Glomerular visceral epithelial cell (primary cell): ENCODE measurements around the gene ZNF281.
A peak's percentile ranks its signal among the peaks of the same experiment; 100 is the strongest.
"Not testable (repeated sequence)": the region's sequence is repeated elsewhere in the genome, so short reads cannot be mapped to it uniquely, and the experiment has no call there.

ENCODE experiments used
- DNase-seq: peaks from one replicate; pipeline ENCODE4 v3.0.0-alpha.2; 2016; ENCODE audit errors: extremely low spot score

Gene ZNF281

DNA sequence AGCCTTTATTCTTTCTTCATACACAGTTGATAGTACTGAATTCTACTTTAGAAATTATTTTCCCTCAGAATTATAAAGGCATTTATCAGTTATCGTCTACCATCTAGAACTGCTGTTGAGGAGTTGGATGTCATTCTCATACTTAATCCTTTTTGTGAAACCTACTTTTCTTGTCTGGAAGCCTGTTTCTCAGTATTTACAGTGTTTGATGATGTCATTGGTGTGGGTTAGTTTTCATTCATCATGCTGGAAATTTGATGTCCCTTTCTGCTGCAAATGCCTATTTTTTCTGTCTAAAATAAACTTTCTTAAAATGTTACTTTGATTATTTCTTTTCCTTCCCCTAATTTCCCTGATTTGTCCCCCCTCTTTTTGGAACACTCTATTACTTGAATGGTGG lies 22.8 kb upstream of the ZNF281 start:
- no peak for DNase-seq

DNA sequence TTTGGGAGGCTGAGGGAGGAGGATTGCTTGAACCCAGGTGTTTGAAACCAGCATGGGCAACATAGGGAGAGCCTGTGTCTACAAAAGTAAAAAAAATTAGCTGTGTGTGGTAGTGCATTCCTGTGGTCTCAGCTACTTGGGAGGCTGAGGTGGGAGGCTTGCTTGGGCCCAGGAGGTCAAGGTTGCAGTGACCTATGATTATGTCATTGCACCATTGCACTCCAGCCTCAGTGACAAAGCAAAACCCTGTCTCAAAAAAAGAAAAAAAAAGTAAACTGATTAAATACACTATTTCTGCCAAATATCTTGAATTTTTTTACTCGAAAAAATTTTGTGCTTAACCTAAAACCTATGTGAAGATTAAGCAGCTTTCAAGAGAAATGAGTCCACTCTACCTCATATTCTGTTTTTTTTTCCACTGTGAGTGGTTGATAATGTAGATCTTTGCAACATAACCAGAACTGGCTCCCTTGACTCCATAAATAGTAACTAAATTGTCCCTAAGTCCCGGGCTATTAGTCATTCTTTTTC lies 19.4 kb upstream of the ZNF281 start:
- peak; percentile 67 for DNase-seq

DNA sequence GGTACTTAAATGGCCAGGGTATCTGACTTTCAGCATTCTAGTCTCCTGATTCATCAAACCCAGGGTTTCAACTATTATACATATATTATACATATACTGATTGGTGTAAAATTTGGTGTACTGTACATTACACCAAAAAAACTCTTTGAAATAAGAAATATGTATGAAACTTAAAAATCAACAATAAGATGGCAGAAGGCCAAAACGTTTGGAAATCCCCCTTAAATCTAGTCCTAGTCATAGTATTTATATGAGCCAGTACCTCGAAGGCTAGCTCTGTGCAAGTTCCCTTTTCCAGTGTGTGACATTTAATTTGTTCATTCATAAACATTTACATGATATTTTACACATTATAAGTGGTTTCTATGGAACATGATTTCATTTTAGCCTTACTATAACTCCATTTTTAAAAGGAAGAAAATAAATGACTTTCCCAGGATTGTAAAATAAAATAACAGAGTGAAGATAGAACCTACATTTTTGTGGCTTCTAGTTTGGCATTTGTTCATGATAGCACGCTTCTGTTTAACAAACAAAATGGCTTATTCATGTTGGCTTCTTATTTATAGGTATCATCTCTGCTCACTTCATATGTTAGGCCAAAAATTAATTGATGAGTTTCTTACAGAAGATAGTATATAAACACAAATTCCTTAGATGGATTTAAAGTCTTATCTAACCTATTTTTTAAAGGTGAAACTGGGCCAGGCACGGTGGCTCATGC lies 18.8 kb upstream of the ZNF281 start:
- DNase-seq = peak; percentile 18

DNA sequence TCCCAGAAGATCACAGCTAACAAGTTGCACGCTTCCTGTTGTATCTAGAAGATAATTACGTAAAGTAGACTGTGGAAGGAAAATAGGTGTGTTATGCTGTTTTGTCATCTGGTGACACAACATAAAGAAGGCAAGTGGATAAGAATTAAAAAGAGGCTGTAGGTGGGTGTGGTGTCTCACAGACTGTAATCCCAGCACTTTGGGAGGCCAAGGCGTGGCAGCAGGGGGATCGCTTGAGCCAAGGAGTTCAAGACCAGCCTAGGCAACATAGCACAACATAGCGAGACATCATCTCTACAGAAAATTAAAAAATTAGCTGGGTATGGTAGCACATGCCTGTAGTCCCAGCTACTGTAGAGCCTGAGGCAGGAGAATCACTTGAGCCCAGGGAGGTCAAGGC lies 17.9 kb upstream of the ZNF281 start:
- DNase-seq = no peak

DNA sequence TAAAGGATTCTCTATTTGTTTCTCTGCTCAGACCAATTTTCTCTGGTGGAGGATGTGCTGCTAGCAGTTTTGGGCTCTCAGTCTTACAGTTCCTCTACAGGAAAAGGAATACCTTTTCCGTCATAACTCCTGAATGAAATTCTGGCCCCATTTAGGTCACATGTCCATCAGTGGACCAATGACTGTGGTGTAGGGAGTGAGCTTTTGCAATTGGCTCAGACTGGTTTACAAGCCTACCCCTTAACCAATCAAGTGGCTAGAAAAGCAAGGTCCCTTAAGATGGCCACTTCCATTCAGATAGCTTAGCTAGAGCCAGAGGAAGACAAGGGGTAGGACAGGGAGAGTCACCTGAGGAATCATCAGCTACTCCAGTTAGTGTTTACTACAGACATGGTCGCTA lies 16.4 kb upstream of the ZNF281 start:
- no peak for DNase-seq

DNA sequence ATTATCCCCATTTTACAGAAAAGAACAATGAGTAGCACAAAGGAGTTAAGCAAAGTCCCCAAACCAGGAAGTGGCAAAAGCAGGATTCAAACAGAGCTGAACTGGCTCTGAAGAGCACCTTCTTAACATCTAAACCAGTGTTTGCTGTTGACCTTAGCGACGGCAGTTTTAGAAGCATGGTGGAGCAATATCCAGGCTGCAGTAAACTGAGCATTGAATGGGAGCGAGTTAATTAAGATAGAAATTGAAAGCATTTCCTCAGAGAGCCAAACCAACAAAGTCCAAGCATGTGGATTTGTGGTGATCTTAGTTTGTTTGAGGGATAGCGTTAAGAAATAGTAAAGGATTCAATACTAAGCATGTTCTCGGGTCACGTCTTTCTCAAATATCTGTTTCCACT lies 13.4 kb upstream of the ZNF281 start:
- no peak for DNase-seq

DNA sequence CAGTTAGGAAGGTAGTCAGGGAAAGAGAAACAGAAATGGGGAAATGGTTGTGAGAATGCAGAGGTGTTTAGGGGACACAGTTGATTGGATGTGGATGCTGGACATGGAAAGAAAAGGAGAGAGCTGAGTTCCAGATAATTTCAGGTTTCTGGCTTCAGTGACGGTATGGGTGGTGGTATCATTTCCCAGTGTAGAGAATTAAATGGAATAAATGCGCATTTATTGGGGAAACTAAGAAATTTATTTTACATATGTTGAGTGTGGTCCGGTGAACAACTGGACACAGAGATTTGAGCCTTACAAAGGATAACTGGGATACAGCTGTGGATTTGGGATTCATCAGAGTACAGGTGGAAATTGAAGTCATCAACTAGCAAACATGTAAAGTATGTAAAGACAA lies 12.4 kb upstream of the ZNF281 start:
- DNase-seq = no peak

DNA sequence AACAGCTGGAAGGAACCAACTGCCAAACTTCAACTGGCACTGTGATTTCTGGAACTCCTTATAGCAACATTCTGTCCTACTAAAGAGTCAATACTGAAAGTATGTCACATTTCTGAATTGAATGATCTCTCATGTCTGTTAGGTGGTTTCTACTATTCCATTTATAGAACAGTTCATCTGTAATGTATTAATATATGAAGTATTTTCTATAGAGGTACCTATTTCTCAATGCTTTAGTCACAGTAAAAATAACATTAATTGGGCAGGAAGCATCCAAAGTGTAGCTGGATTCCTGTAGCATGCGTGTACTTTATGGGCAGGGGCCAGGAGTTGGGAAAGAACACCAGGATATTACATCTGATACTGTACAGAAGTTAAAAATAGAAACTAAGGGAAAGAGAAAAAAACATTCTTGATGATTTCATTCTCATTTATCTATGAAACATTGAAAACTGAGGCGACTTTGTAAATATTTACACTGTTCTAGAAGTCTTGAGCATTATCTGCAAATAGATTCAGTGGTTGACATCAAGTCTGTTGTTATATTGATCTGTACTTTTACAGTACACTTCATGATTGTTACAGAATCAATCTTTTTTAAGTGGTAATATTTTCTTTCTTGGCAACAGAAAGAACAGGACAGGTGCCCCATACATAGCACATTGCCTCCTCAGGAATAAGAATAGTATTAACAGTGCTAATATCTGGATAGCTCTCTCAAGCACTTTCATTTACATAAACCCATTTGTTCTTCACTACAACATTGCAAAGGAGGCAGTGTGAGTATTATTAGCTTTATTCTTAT lies 6.2 kb upstream of the ZNF281 start:
- DNase-seq = peak; percentile 89

DNA sequence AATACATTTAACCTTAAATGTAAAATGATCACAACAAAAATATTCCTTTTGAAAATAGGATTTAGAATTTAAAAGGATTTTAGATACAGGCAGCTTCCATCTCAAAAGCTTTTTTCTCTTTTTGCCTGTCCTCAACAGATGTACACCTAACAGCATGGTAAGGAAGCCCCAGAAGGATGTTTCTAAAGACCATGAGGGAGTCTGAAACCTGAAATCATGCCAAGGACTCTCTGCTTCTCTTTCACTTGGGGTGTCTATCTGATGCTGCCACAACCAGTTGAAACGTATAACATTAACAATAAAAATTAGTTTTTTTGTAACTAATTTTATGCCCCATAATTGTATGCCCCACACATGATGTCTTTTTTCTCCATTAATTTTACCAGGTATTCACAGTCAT lies 5.4 kb upstream of the ZNF281 start:
- DNase-seq = no peak

DNA sequence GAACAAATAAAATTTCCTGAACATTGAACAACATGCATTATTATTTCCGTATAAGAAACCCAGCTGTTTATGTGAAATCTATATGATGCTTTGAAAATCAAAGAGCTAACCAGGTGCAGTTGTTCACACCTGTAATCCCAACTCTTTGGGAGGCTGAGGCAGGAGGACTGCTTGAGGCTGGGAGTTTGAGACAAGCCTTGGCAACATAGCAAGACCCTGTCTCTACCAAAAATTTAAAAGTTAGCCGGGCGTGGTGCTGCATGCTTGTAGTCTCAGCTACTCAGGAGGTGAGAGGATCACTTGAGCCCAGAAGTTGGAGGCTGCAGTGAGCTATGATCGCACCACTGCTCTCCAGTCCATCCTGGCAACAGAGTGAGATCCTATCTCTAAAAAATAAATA lies 4.8 kb upstream of the ZNF281 start:
- no peak for DNase-seq

DNA sequence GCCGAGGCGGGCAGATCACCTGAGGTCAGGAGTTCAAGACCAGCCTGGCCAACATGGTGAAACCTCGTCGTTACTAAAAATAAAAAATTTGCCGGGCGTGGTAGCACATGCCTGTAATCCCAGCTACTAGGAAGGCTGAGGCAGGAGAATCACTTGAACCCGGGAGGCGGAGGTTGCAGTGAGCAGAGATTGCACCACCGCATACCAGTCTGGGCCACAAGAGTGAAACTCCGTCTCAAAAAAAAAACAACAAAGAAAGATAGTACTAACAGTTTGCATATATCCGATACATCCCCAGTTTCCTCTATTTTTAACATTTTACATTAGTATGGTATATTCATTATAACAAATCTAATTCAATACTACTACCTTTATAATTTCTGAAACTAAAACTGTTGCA lies 3.9 kb upstream of the ZNF281 start:
- not testable (repeated sequence) for DNase-seq

DNA sequence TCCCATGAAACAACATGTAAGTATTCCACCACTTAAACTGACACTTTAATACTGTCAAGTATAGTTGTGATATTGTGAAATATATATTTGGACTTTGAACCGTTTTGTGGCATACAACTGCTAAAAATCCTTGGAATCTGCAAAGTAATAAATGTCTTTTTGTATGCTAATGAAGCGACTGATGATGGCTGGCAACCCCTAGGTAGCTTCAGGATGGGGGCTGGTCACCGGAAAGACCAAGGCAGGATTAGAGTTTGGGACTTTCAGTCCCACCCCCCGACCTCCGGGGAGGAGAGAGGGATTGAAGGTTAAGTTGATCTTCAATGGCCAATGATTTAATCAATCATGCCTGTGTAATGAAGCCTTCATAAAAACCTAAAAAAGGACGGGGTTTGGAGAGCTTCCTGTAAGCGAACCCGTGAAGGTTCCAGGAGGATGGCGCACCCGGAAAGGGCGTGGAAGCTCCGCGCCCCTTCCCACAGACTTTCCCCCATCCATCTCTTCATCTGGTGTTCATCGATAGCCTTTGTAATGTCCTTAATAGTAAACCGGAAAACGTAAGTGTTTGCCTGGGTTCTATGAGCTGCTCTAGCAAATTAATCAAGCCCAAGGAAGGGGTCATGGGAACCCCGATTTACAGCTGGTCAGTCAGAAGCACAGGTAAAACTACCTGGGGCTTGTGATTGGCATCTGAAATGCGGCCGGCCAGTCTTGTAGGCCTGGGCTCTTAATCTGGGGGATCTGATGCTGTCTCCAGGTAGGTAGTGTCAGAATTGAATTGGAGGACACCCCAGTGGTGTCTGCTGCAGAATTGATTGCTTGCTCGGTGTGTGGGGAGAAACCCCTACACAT lies 1.8 kb upstream of the ZNF281 start:
- no peak for DNase-seq

DNA sequence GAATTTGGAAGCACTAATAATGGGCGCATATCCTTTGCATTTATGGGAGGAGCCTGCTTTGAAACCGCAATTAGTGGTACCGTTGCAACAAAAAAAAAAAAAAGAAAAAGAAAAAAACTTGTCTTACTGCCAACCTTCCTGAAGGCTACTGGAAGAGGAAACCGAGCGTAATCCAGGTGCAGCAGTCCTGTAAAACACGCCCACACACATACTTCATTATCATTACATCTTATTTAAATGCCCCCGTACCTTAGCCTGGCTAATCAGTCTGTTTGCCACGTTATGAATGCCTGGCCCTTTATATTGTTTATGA lies 686 bp upstream of the ZNF281 start:
- DNase-seq = no peak

DNA sequence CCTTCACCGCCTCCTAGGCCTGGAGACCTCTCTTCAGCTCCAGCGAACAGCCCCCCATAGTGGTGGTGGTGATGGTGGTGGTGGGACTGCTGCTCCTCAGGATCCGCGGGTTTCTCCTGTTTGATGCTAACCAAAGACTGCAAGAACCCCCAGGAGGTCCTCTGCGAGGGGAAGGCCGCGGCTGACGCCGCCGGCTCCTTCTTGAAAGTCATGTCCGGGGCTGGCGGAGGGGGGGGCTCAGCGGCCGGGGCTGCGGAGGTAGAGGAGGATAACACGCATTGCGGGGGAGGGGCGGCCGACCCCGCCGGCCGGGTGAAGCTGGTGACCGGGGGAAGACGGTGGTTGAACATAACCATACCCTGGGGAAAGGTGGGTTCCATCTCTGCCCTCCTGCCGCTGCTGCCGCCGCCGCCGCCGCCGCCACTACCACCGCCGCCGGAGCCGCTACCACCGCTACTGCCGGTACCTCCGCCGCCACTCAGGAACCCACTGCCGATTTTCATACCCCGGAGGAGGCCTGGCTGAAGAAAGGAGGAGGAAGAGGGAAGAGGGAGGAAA lies 554 bp downstream of the ZNF281 start:
- peak; percentile 29 for DNase-seq

DNA sequence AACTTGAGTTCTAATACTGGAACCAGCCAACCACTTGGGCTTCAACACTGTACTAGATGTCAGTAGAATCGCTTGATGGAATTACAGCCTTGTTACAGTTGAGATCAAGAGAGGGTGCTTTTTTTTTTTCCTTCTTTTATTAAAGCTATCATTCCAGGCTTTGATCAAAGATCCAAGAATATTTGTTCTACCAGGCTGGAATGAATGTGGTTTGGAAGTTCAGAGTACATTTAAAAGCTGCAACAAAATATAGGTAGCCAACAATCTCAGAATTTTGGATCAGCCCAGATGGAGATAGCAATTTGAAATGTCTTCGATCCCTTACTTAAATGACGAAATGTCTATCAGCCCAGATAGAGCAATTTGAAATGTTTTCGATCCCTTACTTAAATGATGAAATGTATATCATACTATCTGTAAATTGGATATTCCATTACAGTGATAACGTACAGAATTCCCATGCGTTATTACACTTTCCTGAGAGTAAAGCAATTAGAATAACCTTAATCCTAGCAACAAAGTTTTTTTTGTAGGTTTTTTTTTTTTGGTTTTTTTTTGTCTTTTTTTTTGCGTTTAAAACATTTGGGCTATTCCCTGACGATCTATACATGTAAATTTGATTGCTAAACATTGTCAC lies 3.6 kb downstream of the ZNF281 start:
- DNase-seq = no peak

DNA sequence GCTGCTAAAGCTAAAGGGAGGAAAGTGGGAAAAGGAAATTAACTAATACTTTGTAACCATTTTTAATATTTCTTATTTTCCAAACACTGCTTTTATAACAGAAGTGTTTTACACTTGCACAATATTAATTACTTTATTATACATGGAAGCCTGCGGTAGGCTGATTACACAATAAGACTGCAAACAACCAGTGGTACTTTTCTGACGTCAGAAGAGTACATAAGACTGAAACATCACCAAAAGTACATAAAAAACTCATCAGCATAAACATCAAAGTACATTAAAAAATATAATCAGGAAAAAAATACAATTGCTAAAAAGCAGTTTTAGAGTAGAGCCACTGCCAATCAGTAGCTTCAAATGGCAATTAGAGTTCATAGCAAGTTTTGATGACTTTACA lies 4.6 kb downstream of the ZNF281 start:
- no peak for DNase-seq

DNA sequence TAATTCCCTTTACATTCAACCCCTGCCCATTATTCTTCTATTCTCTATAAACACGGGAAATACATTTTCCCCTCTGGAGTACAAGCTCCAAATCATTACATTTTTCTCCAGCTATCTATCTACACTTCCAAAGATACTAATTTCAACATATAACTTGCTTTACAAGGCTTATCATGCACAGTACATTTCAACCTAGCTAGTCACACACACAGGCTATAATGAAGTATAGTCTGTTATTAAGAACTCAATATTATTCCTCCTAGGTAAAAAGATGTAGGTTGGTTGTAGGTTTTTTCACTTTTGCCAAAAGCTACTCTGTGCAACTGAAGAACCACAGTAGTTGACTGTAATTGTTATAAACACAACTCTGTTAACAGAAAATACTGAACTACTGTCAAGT lies 8.1 kb downstream of the ZNF281 start:
- no peak for DNase-seq

DNA sequence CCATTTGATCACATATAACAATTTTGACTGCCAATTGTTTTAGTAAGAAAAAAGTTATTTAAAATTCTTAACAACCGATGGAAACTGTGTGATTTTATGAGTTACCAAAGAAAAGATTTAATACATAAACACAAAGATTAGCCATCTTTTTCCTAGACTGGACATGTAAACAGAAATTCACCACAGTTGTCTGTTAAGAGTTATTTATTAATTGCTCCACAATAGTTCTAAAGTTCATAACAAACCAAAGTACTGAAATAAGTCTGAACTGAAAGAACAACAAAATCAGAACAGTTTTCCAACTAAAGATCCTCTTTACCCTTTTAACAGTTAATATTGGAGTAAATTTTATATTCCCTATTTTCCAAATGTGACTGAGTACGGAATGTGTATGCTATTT lies 8.6 kb downstream of the ZNF281 start:
- DNase-seq = no peak

DNA sequence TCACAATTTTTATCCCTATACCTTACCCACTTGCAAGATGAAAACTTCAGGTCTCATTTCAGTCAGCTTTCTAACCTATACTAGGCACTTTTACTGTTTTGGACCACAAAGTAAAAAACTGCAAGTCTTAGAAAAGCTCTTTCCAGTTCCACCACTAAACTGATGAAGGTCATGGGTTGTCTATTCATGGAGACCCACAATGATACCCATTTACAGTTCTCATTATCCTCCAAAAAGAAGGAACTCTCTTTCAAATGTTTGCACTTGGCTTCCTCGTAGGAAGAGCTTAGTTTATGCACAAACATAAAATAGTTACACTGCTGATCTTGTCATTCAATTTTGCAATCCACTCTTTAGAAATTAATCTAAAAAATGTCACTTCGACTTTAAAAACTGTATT lies 9.3 kb downstream of the ZNF281 start:
- DNase-seq = no peak

DNA sequence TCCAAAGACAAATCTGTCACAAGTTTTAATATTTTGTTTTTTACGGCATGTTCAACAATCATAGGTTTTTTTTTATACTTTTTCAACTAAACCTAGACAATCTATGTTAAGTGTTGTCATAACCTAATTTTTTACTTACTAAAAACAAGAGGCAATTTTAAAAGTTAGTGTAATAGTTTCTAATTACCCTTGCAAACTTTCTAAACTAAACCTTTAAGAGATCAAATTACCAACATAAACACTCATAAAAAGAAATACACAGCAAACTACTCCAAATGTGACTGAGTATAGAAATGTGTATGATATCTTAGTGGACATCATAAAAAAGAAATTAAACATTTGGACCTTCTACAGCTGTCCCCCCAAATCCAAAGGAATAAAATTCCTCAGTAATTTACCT lies 10.0 kb downstream of the ZNF281 start:
- DNase-seq = no peak

DNA sequence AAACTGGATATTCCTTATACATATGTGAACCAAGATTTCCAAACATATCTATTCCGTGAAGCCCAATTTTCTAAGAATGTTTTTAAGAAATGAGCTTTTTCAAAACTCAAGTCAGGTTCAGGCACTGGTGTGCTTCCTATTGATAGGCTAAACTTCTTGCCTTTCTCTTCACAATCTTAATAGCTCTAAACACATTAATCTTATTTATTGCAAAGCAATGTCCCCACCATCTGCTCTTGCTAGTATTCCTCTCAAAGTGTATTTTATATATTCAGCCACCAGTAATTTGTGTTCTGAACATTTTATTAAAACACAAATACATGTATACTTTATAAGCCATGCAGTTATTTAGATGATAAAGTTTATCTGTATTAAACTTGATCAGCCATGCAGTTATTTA lies 11.5 kb downstream of the ZNF281 start:
- DNase-seq = no peak
